ENCODE measurements around the gene PIGN.
"Not testable (repeated sequence)": the region's sequence is repeated elsewhere in the genome, so short reads cannot be mapped to it uniquely, and the experiment has no call there.

Gene PIGN

DNA sequence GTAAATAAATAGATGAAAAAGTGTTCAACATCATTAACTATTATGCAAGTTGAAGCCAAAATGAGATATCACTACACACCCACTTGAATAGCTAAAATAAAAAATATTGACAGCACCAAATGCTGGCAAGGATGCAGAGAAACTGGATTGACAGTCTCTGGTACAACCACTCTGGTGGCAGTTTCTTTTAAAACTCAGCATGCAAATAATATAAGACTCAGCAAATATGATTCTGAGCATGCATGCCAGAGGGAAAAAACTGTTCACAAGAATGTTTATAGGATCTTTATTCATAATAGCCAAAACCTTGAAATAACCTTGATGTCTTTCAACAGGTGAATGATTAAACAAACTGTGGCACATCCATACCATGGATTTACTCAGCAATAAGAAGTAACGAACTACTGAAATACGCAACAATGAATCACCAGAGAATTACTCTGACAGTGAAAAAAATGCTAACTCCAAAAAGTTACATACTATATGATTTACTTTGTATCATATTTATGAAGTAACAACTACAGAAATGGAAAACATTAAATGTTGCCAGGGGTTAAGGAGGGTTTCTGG, 131.8 kb downstream of the PIGN start:
- Histone ChIP-seq H3K4me1 (ENCODE audit: control insufficient read depth in 1 of 2, insufficient read depth in 2 of 2, low read length in 2 of 2) (no peaks in the 10 kb centered on the region), H3K36me3 (ENCODE audit: control insufficient read depth in 1 of 2, insufficient read depth in 2 of 2, low read length in 2 of 2) (peaks cover 0 to 10% of the 10 kb centered on the region in 2 donors), H3K9me3 (ENCODE audit: control insufficient read depth in 1 of 2, low read length in 2 of 2) (no peaks in the 10 kb centered on the region), H3K27me3 (ENCODE audit: low read depth, low read length) (no peaks in the 10 kb centered on the region), H3K27ac (ENCODE audit: low read length) (no peak overlapping the region), H3K4me3 (ENCODE audit: low read depth in 1 of 2, low read length in 2 of 2) (no peak overlapping the region)

GRCh38 chr18:62048279-62048678, 138.6 kb downstream of the PIGN start:
- Histone ChIP-seq H3K9me3 (ENCODE audit: control insufficient read depth in 1 of 2, low read length in 2 of 2) (peaks cover 4 to 6% of the 10 kb centered on the region in 2 donors), H3K36me3 (ENCODE audit: control insufficient read depth in 1 of 2, insufficient read depth in 2 of 2, low read length in 2 of 2) (peaks cover 0 to 7% of the 10 kb centered on the region in 2 donors), H3K4me3 (ENCODE audit: low read depth in 1 of 2, low read length in 2 of 2) (no peak overlapping the region), H3K27ac (ENCODE audit: low read length) (no peak overlapping the region), H3K4me1 (ENCODE audit: control insufficient read depth in 1 of 2, insufficient read depth in 2 of 2, low read length in 2 of 2) (no peaks in the 10 kb centered on the region), H3K27me3 (ENCODE audit: low read depth, low read length) (no peaks in the 10 kb centered on the region)

DNA sequence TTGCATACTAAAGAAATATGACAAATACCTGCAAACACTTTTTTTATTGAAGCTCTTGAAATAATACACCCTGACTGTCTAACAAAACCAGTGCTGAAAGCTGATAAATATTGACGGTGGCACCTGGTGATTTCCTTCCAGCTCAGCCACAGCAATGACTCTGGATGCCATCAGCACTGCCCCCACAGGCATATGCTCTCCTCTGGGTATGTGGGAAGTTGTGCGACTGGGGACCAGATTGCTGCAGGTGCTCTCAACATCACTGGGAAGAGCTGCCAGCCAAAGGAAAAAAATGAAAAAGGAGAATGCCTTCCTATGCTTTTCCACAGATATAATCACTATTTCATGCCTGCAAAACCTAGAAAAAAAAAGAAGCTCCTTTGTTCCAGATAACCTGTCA, 141.5 kb downstream of the PIGN start:
- Histone ChIP-seq H3K36me3 (ENCODE audit: control insufficient read depth in 1 of 2, insufficient read depth in 2 of 2, low read length in 2 of 2) (peaks cover 0 to 7% of the 10 kb centered on the region in 2 donors), H3K27me3 (ENCODE audit: low read depth, low read length) (no peaks in the 10 kb centered on the region), H3K27ac (ENCODE audit: low read length) (no peak overlapping the region), H3K9me3 (ENCODE audit: control insufficient read depth in 1 of 2, low read length in 2 of 2) (peaks cover 4 to 6% of the 10 kb centered on the region in 2 donors), H3K4me1 (ENCODE audit: control insufficient read depth in 1 of 2, insufficient read depth in 2 of 2, low read length in 2 of 2) (no peaks in the 10 kb centered on the region), H3K4me3 (ENCODE audit: low read depth in 1 of 2, low read length in 2 of 2) (no peak overlapping the region)

DNA sequence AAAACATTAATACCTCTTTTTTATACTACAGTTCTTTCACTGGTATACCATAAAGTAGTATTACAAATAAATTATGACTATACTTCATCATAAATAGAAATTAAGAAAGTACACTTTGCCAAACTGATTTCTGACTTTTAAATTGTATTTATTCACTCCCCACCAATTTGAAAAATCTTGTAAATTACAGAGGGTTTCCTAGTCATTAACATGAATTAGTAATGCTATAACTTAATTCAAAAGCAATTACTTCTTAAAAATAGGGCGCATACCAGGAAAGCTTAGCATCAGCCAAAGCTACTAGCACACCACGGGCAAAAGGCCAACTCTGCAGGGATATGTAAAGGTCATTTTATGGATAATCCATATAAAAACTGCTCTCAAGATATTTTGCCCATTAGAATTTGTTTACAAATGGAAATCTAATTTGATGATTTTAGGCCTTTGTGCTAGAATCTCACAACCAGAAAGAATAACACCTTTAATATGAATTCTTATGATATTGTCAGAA, 142.3 kb downstream of the PIGN start:
- Histone ChIP-seq H3K9me3 (ENCODE audit: control insufficient read depth in 1 of 2, low read length in 2 of 2) (peaks cover 4 to 6% of the 10 kb centered on the region in 2 donors), H3K27ac (ENCODE audit: low read length) (no peak overlapping the region), H3K4me1 (ENCODE audit: control insufficient read depth in 1 of 2, insufficient read depth in 2 of 2, low read length in 2 of 2) (no peaks in the 10 kb centered on the region), H3K4me3 (ENCODE audit: low read depth in 1 of 2, low read length in 2 of 2) (no peak overlapping the region), H3K36me3 (ENCODE audit: control insufficient read depth in 1 of 2, insufficient read depth in 2 of 2, low read length in 2 of 2) (peaks cover 0 to 7% of the 10 kb centered on the region in 2 donors), H3K27me3 (ENCODE audit: low read depth, low read length) (no peaks in the 10 kb centered on the region)

DNA sequence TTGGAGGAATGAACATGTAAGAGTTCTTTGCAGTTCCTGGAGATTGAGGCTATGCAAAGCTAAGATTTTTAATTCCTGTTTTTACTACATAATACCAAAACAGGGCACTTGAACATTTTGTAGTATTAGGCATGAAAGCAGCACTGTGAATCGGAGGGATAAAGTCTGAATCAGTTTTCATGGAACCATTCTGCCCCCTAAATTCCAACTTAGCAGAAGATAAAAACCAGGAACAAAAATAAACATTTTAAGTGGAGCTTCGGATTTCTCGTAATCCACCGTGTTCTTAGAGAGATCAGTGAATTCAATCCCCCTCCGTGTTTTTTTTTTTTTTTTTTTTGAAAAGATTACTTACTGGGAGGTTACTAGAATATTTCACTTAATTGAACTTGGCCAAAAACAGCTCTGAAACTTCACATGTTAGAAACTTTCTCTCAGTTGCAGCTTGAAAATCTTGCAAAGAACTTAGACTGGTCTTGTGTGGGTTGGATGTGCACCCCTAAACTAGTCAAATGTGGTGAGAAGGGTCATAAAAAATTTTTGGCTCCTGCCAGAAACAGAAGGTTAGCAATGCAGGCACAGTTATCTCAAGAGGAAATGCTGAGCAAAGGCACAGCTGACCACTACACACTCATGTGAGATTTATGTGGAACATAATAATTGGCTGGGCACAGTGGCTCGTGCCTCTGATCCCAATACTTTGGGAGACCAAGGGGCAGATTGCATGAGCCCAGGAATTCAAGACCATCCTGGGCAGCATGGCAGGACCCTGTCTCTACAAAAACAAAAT, 148.7 kb downstream of the PIGN start:
- no peaks in the 10 kb centered on the region for H3K9me3 ChIP-seq (ENCODE audit: control insufficient read depth in 1 of 2, low read length in 2 of 2)
- no peak overlapping the region for H3K4me3 ChIP-seq (ENCODE audit: low read depth in 1 of 2, low read length in 2 of 2)
- no peaks in the 10 kb centered on the region for H3K27me3 ChIP-seq (ENCODE audit: low read depth, low read length)
- H3K36me3 ChIP-seq (ENCODE audit: control insufficient read depth in 1 of 2, insufficient read depth in 2 of 2, low read length in 2 of 2): no peaks in the 10 kb centered on the region
- peaks cover 0 to 2% of the 10 kb centered on the region in 2 donors for H3K4me1 ChIP-seq (ENCODE audit: control insufficient read depth in 1 of 2, insufficient read depth in 2 of 2, low read length in 2 of 2)
- no peak overlapping the region for H3K27ac ChIP-seq (ENCODE audit: low read length)

DNA sequence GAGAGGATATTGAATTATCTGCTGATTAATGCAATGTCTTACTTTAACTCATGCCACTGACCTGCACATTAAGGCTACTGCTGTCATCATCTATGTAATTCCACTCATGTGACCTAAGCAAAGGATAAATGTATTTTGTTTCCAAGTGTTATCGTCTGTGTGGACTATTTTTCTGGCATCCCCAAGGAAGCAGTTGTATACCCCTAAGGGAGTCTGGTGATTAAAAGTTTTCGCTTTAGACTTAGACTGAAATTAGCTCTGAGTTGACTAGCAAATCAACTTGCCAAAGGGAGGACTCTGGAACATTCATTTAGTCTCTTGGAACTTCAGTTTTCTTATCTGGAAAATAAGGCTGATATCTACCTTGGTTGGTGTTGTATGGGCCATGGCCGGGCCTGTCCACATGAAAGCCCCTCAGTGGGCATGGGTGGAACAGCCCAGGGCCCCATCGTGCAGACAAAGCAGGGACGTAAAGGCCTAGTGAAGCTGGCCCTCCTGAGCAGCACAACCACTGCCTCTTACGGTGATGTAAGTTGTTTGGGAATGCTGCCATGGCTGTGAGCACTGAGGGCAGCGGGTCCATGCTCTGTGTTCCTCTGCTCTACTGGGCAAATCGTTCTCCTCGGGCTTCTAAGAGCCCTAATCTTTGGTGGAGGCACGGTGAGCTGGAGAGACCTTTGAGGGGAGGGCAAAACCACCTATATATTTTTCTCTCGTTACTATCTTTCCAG, 149.7 kb downstream of the PIGN start:
- peaks cover 0 to 2% of the 10 kb centered on the region in 2 donors for H3K4me1 ChIP-seq (ENCODE audit: control insufficient read depth in 1 of 2, insufficient read depth in 2 of 2, low read length in 2 of 2)
- no peak overlapping the region for H3K4me3 ChIP-seq (ENCODE audit: low read depth in 1 of 2, low read length in 2 of 2)
- no peaks in the 10 kb centered on the region for H3K9me3 ChIP-seq (ENCODE audit: control insufficient read depth in 1 of 2, low read length in 2 of 2)
- H3K36me3 ChIP-seq (ENCODE audit: control insufficient read depth in 1 of 2, insufficient read depth in 2 of 2, low read length in 2 of 2): no peaks in the 10 kb centered on the region
- no peaks in the 10 kb centered on the region for H3K27me3 ChIP-seq (ENCODE audit: low read depth, low read length)
- no peak overlapping the region for H3K27ac ChIP-seq (ENCODE audit: low read length)

- not testable (repeated sequence) for H3K4me1 ChIP-seq (ENCODE audit: control insufficient read depth in 1 of 2, insufficient read depth in 2 of 2, low read length in 2 of 2); H3K9me3 ChIP-seq (ENCODE audit: control insufficient read depth in 1 of 2, low read length in 2 of 2); H3K36me3 ChIP-seq (ENCODE audit: control insufficient read depth in 1 of 2, insufficient read depth in 2 of 2, low read length in 2 of 2); H3K4me3 ChIP-seq (ENCODE audit: low read depth in 1 of 2, low read length in 2 of 2); H3K27me3 ChIP-seq (ENCODE audit: low read depth, low read length); H3K27ac ChIP-seq (ENCODE audit: low read length)
Measured at GRCh38 chr18:62034286-62034685, 152.6 kb downstream of the PIGN start.

DNA sequence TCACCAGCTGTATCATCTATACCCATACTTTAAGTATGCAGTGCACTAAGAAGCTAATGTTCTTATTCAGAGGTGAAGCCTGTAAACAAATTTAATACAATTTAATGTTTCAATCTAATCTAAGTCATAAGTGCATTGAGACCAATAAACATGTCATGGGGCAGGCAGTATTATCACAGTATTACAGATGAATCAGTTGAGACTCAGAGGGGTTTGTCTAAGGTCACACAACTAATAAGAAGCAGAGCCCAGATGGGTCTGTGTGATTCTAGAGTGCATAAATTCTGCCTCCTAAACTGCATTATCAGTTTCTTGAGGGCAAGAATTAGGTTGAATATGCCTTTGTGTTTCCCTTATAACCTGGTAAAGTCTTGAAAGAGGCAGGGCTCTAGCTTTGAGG, 153.1 kb downstream of the PIGN start:
- peaks cover 0 to 2% of the 10 kb centered on the region in 2 donors for H3K4me1 ChIP-seq (ENCODE audit: control insufficient read depth in 1 of 2, insufficient read depth in 2 of 2, low read length in 2 of 2)
- no peaks in the 10 kb centered on the region for H3K36me3 ChIP-seq (ENCODE audit: control insufficient read depth in 1 of 2, insufficient read depth in 2 of 2, low read length in 2 of 2)
- H3K9me3 ChIP-seq (ENCODE audit: control insufficient read depth in 1 of 2, low read length in 2 of 2): no peaks in the 10 kb centered on the region
- H3K27me3 ChIP-seq (ENCODE audit: low read depth, low read length): no peaks in the 10 kb centered on the region
- no peak overlapping the region for H3K27ac ChIP-seq (ENCODE audit: low read length)
- H3K4me3 ChIP-seq (ENCODE audit: low read depth in 1 of 2, low read length in 2 of 2): no peak overlapping the region

DNA sequence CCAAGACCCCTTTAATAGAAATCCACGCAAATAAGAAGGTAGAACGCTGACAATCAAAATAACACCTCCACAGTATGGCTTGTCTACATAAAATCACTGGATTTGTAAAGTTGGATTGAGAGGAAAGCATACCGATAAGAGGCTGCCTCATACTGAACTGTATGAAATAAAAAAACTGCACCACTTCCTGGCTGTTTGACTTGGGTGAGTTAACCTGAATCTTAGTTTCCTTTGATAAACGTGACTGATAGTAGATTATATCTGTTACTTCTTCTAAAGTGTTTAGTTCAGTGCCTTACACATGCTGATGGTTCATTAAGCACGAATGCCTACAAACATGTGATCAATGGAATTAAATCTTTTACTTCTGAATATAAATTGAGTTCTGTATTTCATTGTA, 153.6 kb downstream of the PIGN start:
- Histone ChIP-seq H3K27me3 (ENCODE audit: low read depth, low read length) (no peaks in the 10 kb centered on the region), H3K4me3 (ENCODE audit: low read depth in 1 of 2, low read length in 2 of 2) (no peak overlapping the region), H3K27ac (ENCODE audit: low read length) (no peak overlapping the region), H3K36me3 (ENCODE audit: control insufficient read depth in 1 of 2, insufficient read depth in 2 of 2, low read length in 2 of 2) (no peaks in the 10 kb centered on the region), H3K9me3 (ENCODE audit: control insufficient read depth in 1 of 2, low read length in 2 of 2) (no peaks in the 10 kb centered on the region), H3K4me1 (ENCODE audit: control insufficient read depth in 1 of 2, insufficient read depth in 2 of 2, low read length in 2 of 2) (peaks cover 0 to 2% of the 10 kb centered on the region in 2 donors)

DNA sequence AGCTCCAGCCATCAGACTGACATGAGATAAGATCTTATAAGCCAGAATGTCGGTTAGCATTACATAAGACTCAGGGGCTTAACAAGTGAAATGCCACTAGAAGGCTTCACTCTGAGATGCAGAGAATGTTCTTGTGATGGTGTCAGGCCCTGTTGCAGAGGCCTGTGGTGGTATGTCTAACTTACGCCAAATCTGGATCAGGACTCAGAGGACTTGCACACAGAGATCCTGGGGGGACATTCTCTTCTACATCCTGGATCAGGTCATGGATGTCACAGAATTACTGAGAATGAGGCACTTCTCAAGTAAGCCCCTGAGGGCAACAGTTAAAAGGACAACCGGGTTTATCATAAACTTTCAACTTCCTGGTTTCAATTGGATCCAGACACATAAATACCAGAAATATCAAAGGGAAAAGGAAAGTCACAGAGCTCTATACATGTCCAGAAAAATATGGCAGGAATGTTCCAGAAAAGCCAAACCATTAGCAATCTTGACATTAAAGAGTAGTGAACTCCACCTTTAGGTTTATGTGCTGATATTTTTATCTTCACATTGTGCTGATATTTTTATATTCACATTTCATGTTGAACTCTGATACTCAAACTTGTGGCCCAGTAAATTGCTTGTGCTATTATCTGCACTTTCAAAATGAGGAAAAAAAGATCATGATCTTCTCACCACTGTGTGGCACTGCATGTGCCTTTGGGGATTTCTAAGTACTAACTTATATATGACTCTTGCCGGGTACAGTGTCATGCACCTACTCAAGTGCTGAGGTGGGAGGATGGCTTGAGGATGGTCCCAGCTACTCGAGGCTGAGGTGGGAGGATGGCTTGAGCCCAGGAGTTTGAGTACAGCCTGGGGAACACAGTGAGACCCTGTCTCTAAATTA, 156.5 kb downstream of the PIGN start:
- no peak overlapping the region for H3K27ac ChIP-seq (ENCODE audit: low read length)
- H3K4me3 ChIP-seq (ENCODE audit: low read depth in 1 of 2, low read length in 2 of 2): no peak overlapping the region
- no peaks in the 10 kb centered on the region for H3K9me3 ChIP-seq (ENCODE audit: control insufficient read depth in 1 of 2, low read length in 2 of 2)
- H3K27me3 ChIP-seq (ENCODE audit: low read depth, low read length): no peaks in the 10 kb centered on the region
- H3K4me1 ChIP-seq (ENCODE audit: control insufficient read depth in 1 of 2, insufficient read depth in 2 of 2, low read length in 2 of 2): no peaks in the 10 kb centered on the region
- H3K36me3 ChIP-seq (ENCODE audit: control insufficient read depth in 1 of 2, insufficient read depth in 2 of 2, low read length in 2 of 2): no peaks in the 10 kb centered on the region
